H9 (cell line): Measurements from ENCODE around the gene CCDC149. TPM values are rescaled to one million over a fixed set of nuclear protein-coding genes. Genes with fewer than 3 reads are reported as not detected.

ENCODE experiments used
- DNase-seq: peaks from one replicate; pipeline ENCODE4 v3.0.0-alpha.2; 2017
- H2AFZ ChIP-seq: one replicate; pipeline ENCODE4 v1.6.1; 2013; ENCODE audit warnings: mild to moderate bottlenecking, low read length, control low read depth, moderate library complexity
- H2AK5ac ChIP-seq: 2 replicates; pipeline ENCODE4 v1.6.1; 2013; ENCODE audit warnings: low read length, control low read depth, mixed read lengths; ENCODE audit not compliant: insufficient read length
- H2BK120ac ChIP-seq: one replicate; pipeline ENCODE4 v1.6.1; 2013; ENCODE audit warnings: low read depth, mild to moderate bottlenecking, low read length, control low read depth, inconsistent platforms; ENCODE audit not compliant: poor library complexity, severe bottlenecking
- H2BK12ac ChIP-seq: 2 replicates; pipeline ENCODE4 v1.6.1; 2013; ENCODE audit warnings: low read length, control low read depth, mixed read lengths, low read depth; ENCODE audit not compliant: insufficient read length
- H2BK15ac ChIP-seq: 2 replicates; pipeline ENCODE4 v1.6.1; 2013; ENCODE audit warnings: low read depth, low read length, control low read depth
- H2BK20ac ChIP-seq: one replicate; pipeline ENCODE4 v1.6.1; 2013; ENCODE audit warnings: low read depth, mild to moderate bottlenecking, low read length, control low read depth, inconsistent platforms; ENCODE audit not compliant: poor library complexity, severe bottlenecking
- H2BK5ac ChIP-seq: 2 replicates; pipeline ENCODE4 v1.6.1; 2013; ENCODE audit warnings: low read length, control low read depth, mixed read lengths; ENCODE audit not compliant: insufficient read length
- H3K14ac ChIP-seq: 2 replicates; pipeline ENCODE4 v1.6.1; 2013; ENCODE audit warnings: low read length, control low read depth; ENCODE audit not compliant: insufficient read depth
- H3K18ac ChIP-seq: 2 replicates; pipeline ENCODE4 v1.6.1; 2013; ENCODE audit warnings: low read depth, mild to moderate bottlenecking, mixed read lengths, low read length, control low read depth; ENCODE audit not compliant: insufficient read length
- H3K23ac ChIP-seq: 2 replicates; pipeline ENCODE4 v1.6.1; 2013; ENCODE audit warnings: low read length, control low read depth, mixed read lengths, low read depth; ENCODE audit not compliant: insufficient read length
- H3K23me2 ChIP-seq: 2 replicates; pipeline ENCODE4 v1.6.1; 2013; ENCODE audit warnings: low read depth, mild to moderate bottlenecking, mixed read lengths, low read length, control low read depth; ENCODE audit not compliant: insufficient read length, poor library complexity, severe bottlenecking
- H3K27ac ChIP-seq: 2 replicates; pipeline ENCODE4 v1.5.1; 2013; ENCODE audit warnings: low read length, control low read depth, mixed read lengths, low read depth; ENCODE audit not compliant: insufficient read length
- H3K27me3 ChIP-seq: 2 replicates; pipeline ENCODE4 v1.6.1; 2013; ENCODE audit warnings: low read length, control low read depth, inconsistent platforms; ENCODE audit not compliant: insufficient read depth
- H3K4ac ChIP-seq: 2 replicates; pipeline ENCODE4 v1.6.1; 2013; ENCODE audit warnings: low read depth, mild to moderate bottlenecking, control low read depth, inconsistent platforms, low read length, moderate library complexity
- H3K4me1 ChIP-seq: 2 replicates; pipeline ENCODE4 v1.6.1; 2013; ENCODE audit warnings: low read length, control low read depth, inconsistent platforms; ENCODE audit not compliant: insufficient read depth
- H3K4me2 ChIP-seq: 2 replicates; pipeline ENCODE4 v1.6.1; 2013; ENCODE audit warnings: low read length, control low read depth, mixed read lengths; ENCODE audit not compliant: insufficient read length, insufficient read depth
- H3K56ac ChIP-seq: 2 replicates; pipeline ENCODE4 v1.6.1; 2013; ENCODE audit warnings: low read depth, mild to moderate bottlenecking, mixed read lengths, low read length, control low read depth; ENCODE audit not compliant: insufficient read length
- H3K79me1 ChIP-seq: 2 replicates; pipeline ENCODE4 v1.6.1; 2013; ENCODE audit warnings: low read depth, mild to moderate bottlenecking, moderate library complexity, low read length, control low read depth, inconsistent platforms; ENCODE audit not compliant: insufficient read depth, poor library complexity, severe bottlenecking
- H3K79me2 ChIP-seq: 2 replicates; pipeline ENCODE4 v1.6.1; 2013; ENCODE audit warnings: low read length, control low read depth, inconsistent platforms; ENCODE audit not compliant: insufficient read depth
- H3K9ac ChIP-seq: 2 replicates; pipeline ENCODE4 v1.6.1; 2013; ENCODE audit warnings: low read length, control low read depth, mixed read lengths; ENCODE audit not compliant: insufficient read length; ENCODE audit errors: extremely low read depth
- H3K9me3 ChIP-seq: one replicate; pipeline ENCODE4 v1.6.1; 2013; ENCODE audit warnings: low read depth, low read length, inconsistent platforms; ENCODE audit not compliant: control insufficient read depth
- H3T11ph ChIP-seq: one replicate; pipeline ENCODE4 v1.6.1; 2013; ENCODE audit warnings: mild to moderate bottlenecking, low read length, control low read depth, inconsistent platforms
- H4K20me1 ChIP-seq: one replicate; pipeline ENCODE4 v1.6.1; 2013; ENCODE audit not compliant: control insufficient read depth, insufficient read length, insufficient read depth
- H4K5ac ChIP-seq: 2 replicates; pipeline ENCODE4 v1.6.1; 2013; ENCODE audit warnings: low read depth, mild to moderate bottlenecking, mixed read lengths, low read length, control low read depth; ENCODE audit not compliant: insufficient read length
- H4K8ac ChIP-seq: replicated peaks from 2 replicates; pipeline ENCODE4 v1.6.1; 2013; ENCODE audit warnings: low read length, control low read depth, mixed read lengths, low read depth; ENCODE audit not compliant: insufficient read length
- H4K91ac ChIP-seq: 2 replicates; pipeline ENCODE4 v1.6.1; 2013; ENCODE audit warnings: low read depth, mild to moderate bottlenecking, moderate library complexity, mixed read lengths, low read length, control low read depth; ENCODE audit not compliant: insufficient read length
- H3K27ac Mint-ChIP-seq, 3 experiments: 2 replicates in 2 of 3; 3 replicates in 1 of 3; pipeline ENCODE4 v1.8.0; 2020 to 2021; ENCODE audit warnings: mixed read lengths in 3 of 3, mild to moderate bottlenecking in 1 of 3, moderate library complexity in 1 of 3
- H3K27me3 Mint-ChIP-seq: 2 replicates; pipeline ENCODE4 v1.8.0; 2021; ENCODE audit warnings: low read depth, mild to moderate bottlenecking, moderate library complexity, mixed read lengths
- H3K36me3 Mint-ChIP-seq, 3 experiments: 2 replicates in 2 of 3; 3 replicates in 1 of 3; pipeline ENCODE4 v1.8.0; 2020 to 2021; ENCODE audit warnings: low read depth in 3 of 3, mixed read lengths in 3 of 3; ENCODE audit not compliant: insufficient read depth in 1 of 3
- H3K4me1 Mint-ChIP-seq, 2 experiments: 2 replicates each; pipeline ENCODE4 v1.8.0; 2020; ENCODE audit warnings: mixed read lengths in 2 of 2
- H3K4me3 Mint-ChIP-seq, 2 experiments: 2 replicates in 1 of 2; 3 replicates in 1 of 2; pipeline ENCODE4 v1.8.0; 2020 to 2021; ENCODE audit warnings: mild to moderate bottlenecking in 2 of 2, mixed read lengths in 2 of 2, moderate library complexity in 1 of 2
- H3K9me3 Mint-ChIP-seq, 2 experiments: 2 replicates in 1 of 2; 3 replicates in 1 of 2; pipeline ENCODE4 v1.8.0; 2020; ENCODE audit warnings: mild to moderate bottlenecking in 2 of 2, mixed read lengths in 2 of 2, moderate library complexity in 1 of 2
- CTCF ChIP-seq: fragments of 200-600 bp; sonication (generic); conservative IDR thresholded peaks from 3 replicates; pipeline ENCODE4 v1.8.0; 2021; ENCODE audit warnings: antibody characterized with exemption, mild to moderate bottlenecking
- WGBS: extraction: QIAGEN DNeasy Blood & Tissue Kit; methylation state at CpG from one replicate; pipeline ENCODE4 v1.1.7; 2013; ENCODE audit warnings: missing lambda C conversion rate, low lambda C conversion rate, mixed read lengths; ENCODE audit not compliant: insufficient read length; ENCODE audit errors: extremely low coverage; 5-methylcytosine and 5-hydroxymethylcytosine counted together
- total RNA-seq: library from RNA; stranded (reverse); gene quantifications from 2 replicates; pipeline ENCODE4 v1.2.1, GENCODE V29; 2021

CCDC149 gene
- total RNA-seq, 1 experiment from 2014 or later = 4.5 TPM

GRCh38 chr4:24932515-24933225 is 19.8 kb upstream of the CCDC149 start:
- no peak overlapping the region for H3K9ac ChIP-seq
- no peak overlapping the region for H2AFZ ChIP-seq
- no peak overlapping the region for H2BK120ac ChIP-seq
- peaks cover 10 to 36% (median 14%) of the 10 kb centered on the region in 3 experiments; a peak in 6 of 7 replicates for H3K36me3 Mint-ChIP-seq
- no peak overlapping the region for H4K91ac ChIP-seq
- no peak overlapping the region for H3K23ac ChIP-seq
- WGBS = no CpG with 5 or more reads among the region's 2 CpGs
- H3K4me1 Mint-ChIP-seq = no peaks in the 10 kb centered on the region
- no peak overlapping the region for H3K14ac ChIP-seq
- H3K9me3 ChIP-seq = peaks cover 7% of the 10 kb centered on the region
- no peak for TF ChIP-seq CTCF
- H4K20me1 ChIP-seq = no peaks in the 10 kb centered on the region
- H3K4me1 ChIP-seq = no peaks in the 10 kb centered on the region
- H2AK5ac ChIP-seq = no peak overlapping the region
- no peak overlapping the region for H2BK20ac ChIP-seq
- no peaks in the 10 kb centered on the region for H3K79me2 ChIP-seq
- no peak overlapping the region for H2BK15ac ChIP-seq
- no peak overlapping the region for H2BK12ac ChIP-seq
- no peak overlapping the region for H4K8ac ChIP-seq
- no peak overlapping the region for H3T11ph ChIP-seq
- H3K18ac ChIP-seq = no peak overlapping the region
- no peak overlapping the region for H3K27ac Mint-ChIP-seq
- no peak overlapping the region for H2BK5ac ChIP-seq
- H3K9me3 Mint-ChIP-seq = peaks cover 28 to 29% of the 10 kb centered on the region in 2 experiments
- no peak overlapping the region for H3K4me2 ChIP-seq
- H3K56ac ChIP-seq = no peak overlapping the region
- peaks cover 12% of the 10 kb centered on the region for H3K27me3 Mint-ChIP-seq
- no peaks in the 10 kb centered on the region for H3K79me1 ChIP-seq
- no peak overlapping the region; a peak in 1 of 5 replicates for H3K4me3 Mint-ChIP-seq
- H3K27me3 ChIP-seq = no peaks in the 10 kb centered on the region
- H3K27ac ChIP-seq = no peak overlapping the region
- no peak for DNase-seq
- no peak overlapping the region for H4K5ac ChIP-seq
- no peaks in the 10 kb centered on the region for H3K23me2 ChIP-seq
- H3K4ac ChIP-seq = no peak overlapping the region
